GM19324 (cell line): ENCODE data around the gene ANKS1B.
"Not testable (repeated sequence)": the region's sequence is repeated elsewhere in the genome, so short reads cannot be mapped to it uniquely, and the experiment has no call there.

Experiments
- ATAC-seq: cut with Tn5 transposase; IDR thresholded peaks from one replicate; pipeline ENCODE4 v1.9.1; 2021; ENCODE audit warnings: mild to moderate bottlenecking, moderate library complexity; ENCODE audit not compliant: unreplicated experiment, low FRiP score

The ANKS1B gene

DNA sequence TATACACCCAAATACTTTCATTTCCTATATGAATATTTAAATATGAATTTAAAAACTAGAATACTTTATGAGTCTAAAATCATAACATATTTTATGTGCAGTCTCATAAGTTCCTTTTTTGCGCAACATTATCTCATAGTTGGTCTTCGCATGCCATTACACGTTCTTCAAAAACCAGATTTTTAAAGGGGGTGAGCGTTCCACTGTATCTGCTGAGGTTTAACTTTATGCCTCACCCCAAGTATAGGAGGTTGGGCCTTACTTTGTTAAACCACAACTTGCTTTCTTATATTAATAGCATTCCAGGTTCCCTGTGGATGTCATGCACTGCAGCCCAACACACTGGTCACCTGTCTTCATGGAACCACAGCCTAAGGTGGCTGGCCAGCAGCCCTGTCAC, 1221.1 kb downstream of the ANKS1B start:
- no peak for ATAC-seq

- ATAC-seq, result no peak
These were observed 1226.4 kb downstream of the ANKS1B start for GRCh38 chr12:98758331-98758730.

GRCh38 chr12:98757455-98757854, 1227.3 kb downstream of the ANKS1B start:
- no peak for ATAC-seq

DNA sequence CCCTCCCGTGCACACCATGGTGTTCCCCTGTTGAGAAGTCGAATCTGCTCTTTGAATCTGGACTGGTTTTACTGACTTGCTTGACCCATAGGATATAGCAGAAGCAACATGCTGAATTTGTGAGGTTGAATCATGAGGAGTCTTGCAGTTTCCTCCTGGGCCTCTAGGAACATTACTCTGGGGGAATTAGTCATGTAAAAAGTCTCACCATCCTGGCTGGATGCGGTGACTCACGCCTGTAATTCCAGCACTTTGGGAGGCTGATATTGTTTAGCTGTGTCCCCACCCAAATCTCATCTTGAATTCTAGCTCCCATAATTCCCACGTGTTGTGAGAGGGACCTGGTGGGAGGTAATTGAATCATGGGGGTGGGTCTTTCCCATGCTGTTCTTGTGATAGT, 1228.9 kb downstream of the ANKS1B start:
- not testable (repeated sequence) for ATAC-seq

- peak; percentile 93 for ATAC-seq
These were observed 1230.6 kb downstream of the ANKS1B start for GRCh38 chr12:98754095-98754494.

GRCh38 chr12:98752726-98753125, 1232.0 kb downstream of the ANKS1B start:
- ATAC-seq, result no peak

- ATAC-seq, result no peak
These were observed 1233.1 kb downstream of the ANKS1B start for GRCh38 chr12:98751580-98752115.

DNA sequence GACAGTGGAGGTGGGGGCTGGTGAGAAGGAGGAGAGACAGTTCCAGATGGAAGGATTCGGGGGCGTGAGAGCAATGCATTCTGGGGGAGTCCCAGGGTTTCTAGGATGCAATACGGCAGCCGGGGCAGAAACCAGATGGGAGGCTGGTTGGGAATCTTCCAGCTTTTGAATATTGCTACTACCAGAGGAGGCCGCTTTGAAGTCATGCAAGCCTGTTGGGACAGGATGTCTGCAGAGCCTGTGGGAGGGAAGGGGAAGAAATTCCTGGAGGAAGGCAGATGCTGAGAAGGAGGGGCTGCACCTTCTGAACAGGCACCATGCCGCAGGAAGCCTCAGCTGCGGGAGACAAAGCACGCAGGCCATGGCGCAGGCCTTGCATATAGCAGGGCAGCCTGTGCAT, 1234.2 kb downstream of the ANKS1B start:
- no peak for ATAC-seq

GRCh38 chr12:98748463-98748862, 1236.3 kb downstream of the ANKS1B start:
- ATAC-seq, result no peak

GRCh38 chr12:98745578-98746391, 1239.0 kb downstream of the ANKS1B start:
- no peak for ATAC-seq

- no peak for ATAC-seq
These were observed 1240.1 kb downstream of the ANKS1B start for GRCh38 chr12:98744680-98745079.

- ATAC-seq, result peak; percentile 42
These were observed 1241.3 kb downstream of the ANKS1B start for GRCh38 chr12:98743362-98743953.

GRCh38 chr12:98741556-98742265, 1243.0 kb downstream of the ANKS1B start:
- no peak for ATAC-seq

DNA sequence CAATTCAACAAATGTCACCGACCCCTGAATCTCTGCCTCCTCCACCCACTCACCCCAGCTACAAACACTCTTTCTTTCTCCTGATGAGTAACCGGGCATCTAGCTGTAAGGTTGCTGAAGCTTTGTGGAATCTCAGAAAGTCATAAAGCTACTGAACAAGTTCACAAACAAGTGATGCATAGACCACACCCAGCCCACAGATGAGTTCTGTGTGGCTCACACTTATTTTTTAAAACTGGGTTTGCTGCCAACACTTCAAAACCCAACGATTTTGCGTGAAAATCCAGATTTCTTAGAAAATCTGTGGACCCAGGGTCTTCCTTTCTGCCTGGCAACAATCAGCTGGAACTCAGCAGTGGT, 1243.6 kb downstream of the ANKS1B start:
- no peak for ATAC-seq

- no peak for ATAC-seq
These were observed 1244.0 kb downstream of the ANKS1B start for GRCh38 chr12:98740751-98741150.

DNA sequence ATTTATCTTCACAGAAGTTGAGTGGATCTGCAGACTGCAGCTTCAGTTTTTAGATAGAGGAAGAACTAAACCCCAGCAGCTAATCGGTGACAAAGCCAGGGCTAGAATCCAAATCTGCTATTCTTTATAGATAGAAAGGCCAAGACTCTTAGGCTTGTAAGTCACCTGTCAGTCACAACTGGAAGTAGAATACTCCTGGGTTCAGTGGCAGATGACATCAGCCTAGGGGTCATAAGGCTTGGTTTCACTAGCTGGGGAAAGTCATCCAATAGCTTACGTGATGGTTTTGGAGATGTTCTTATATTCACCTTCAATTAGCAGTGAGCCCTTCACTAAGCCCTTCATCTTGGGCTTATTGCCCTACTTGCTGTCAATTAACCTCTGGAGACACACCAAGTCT, 1246.2 kb downstream of the ANKS1B start:
- no peak for ATAC-seq

- no peak for ATAC-seq
These were observed 1246.7 kb downstream of the ANKS1B start for GRCh38 chr12:98738002-98738401.

- ATAC-seq, result no peak
These were observed 1247.4 kb downstream of the ANKS1B start for GRCh38 chr12:98737322-98737712.

DNA sequence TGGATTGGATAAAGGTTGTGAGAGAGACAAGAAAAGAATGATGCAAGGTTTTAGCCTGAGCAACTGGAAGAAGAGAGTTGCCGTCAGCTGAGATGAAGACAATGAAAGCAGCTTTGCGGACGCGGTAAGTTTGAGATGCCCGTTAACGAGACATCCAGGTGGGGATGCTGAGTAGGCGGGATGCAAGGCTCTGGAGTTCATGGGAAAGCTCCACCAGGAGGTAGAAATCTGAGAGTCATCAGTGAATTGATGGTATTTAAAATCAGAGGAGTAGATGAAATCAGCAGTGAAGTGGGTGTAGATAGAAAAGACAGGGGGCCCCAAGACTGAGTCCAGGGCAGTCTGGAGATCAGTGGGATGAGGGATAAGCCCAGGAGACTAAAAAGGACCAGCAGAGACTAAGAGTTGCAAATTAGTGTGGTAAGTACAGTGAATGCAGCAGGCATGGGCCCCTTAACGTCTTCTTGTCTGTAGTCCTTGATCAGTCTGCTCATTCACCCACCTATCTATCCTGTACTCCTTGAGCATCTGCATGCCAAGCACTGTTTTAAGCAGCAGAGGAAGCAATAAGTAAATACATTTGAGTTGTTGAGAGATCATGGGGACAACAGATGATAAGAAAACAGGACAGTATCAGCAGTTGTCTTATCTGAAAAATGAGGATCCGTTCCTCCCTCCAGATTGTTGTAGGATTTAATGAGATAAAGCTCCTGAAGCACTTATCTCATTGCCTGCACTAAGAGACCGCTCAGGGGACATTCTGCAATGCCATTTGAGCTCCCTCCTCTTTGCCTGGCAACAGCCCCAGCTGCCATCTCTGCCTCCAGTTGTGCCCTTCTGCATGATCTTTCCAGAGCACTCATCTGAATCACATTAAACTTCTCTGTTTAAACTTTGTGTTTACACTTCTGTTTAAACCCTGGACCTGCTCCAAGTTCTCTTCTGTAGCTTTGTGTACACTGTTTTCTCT, 1248.1 kb downstream of the ANKS1B start:
- no peak for ATAC-seq

DNA sequence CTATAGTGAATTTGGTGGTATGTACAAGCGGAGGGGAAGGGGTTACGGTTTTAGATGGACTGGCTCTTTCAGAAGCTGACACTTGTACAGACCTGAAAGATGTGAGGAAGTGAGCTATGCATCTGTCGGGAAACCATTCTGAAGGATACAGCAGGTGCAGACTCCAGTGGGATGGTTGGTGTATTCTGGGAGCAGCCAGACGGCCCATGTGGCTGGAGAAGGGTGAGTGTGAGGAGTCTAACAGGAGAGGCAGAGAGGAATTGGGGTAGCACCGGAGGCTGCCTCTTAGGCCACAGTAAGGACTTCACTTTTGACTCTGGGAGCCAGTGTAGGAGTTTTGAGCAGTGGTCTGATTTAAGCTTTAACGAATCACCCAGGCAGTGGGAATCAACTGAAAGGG, 1248.9 kb downstream of the ANKS1B start:
- no peak for ATAC-seq
